ENCODE data around the gene CNIH3.
"Not testable (repeated sequence)": the region's sequence is repeated elsewhere in the genome, so short reads cannot be mapped to it uniquely, and the experiment has no call there.

The CNIH3 gene

DNA sequence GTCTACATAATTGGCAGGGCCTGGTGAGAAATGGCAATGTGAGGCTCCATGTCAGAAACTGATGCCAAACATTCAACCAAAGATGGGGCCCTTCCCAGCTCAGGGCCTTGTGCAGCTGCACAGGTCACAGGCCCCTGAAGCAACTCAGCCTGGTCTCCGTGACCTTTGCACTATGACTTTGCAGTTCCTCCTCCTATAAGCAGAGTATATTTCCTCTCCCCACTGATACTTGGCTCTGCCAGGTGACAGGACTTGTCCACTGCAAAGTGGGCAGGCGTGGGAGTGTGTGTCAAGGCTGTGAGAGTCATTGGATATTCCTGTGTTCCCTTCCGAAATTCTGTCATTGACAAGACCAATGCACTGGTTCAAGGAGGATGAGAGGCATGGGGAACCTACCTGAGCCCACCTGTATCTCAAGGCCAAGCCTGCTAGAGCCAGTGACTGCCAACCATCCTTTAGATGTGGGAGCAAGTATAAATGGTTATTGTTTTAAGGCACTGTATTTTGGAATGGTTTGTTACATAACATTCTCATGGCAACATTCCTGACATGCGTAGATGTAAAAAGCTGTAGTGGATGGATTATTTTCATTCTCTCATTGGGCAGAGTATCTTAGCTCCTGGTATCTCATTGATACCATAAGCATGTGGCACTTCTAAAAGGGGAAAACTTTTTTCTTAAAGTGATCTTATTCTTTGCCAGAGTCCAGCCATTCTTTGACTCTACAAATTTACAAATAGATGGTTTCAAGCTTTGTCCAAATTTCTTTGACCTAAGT, 75.2 kb downstream of the CNIH3 start:
- DNase-seq: no peak

DNA sequence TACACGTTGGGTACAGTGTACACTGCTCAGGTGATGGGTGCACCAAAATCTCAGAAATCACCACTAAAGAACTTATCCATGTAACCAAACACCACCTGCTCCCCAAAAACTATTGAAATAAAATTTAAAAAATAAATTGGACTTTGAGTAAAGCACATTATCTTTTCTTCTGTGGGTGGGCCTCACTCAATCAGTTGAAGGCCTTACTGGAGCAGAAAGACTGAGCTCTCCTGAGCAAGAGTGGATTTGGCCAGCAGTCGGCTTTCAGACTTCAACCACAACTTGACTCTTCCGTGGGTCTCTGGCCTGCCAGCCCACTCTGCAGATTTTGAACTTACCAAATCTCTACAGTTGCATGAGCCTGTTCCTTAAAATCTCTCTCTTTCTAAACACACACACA, 78.9 kb downstream of the CNIH3 start:
- no peak for DNase-seq

DNA sequence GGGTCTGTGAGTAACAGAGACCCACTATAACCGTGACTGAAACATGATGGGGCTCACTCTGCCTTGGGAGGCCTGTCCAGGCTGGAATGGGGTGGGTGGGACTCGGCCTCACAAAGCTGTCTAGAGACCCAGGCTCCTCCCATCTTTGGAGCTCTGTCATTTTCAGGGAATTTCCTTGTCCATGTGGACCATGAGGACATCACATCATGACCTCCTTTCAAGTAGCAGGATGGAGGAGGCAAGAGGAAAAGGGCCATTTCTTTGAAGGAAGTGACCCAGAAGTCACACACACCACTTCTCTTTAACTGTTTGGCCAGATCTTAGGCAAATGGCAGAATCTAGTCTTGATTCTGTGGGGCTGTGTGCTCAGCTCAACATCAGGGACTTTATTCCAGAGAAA, 79.9 kb downstream of the CNIH3 start:
- no peak for DNase-seq

DNA sequence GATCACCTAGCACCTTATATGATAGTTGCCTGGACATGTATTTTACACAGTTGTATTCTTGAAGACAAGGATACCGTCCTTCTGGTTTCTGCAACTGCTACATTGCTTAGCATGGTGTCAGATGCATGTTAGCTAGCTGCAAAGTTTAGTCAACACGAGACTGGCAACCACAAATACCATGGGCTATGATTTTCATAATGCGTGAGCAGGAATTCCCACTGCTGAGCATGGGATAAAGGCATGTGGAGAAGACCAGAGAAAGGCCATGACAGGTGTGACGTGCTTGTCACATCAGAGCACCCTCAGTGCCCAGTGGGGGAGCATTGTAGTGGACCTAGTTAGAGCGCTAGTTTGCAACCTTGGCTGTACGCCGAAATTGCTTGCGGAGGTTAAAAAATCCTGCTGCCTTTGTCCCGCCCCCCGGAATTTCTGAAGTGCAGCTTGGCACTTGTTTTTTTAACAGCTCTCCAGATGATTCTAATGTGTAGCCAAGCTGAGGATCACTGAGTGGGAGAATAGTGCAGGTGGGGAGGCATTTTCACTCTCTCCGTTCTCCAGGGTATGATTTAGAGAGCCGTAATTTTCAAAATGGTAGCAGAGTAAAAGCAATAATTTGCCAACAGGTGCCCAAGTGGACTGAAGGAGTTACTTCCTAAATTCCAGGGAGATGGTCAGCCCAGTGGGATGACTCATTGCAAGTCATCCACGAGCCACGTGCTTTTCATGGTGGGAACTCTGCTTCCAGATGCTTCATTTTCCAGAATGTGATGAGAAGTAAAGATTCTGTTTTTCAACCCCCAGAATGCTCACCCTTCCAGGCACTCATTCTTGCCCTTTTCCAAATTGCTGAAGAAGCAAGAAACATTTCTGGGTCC, 81.0 kb downstream of the CNIH3 start:
- DNase-seq: peak; percentile 61

DNA sequence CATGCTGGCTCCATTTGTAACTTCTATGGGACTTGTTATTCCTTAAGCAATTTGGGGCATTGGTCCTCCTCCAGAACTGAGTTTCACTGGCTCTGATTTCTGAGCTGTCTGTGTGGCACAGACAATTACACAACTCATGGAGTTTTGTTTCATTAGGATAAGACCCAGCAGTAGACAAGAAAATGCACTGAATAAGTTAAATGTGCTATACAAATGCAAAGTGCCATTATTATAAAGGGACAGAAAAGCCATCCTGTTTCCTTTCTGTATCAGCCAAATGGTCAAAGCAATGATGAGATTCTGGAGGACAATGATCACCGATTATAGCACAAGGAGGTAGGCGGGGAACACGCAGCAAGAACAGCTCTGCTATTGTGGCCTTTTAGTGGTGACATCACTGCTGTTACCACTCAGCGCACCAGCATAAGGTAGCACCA, 81.9 kb downstream of the CNIH3 start:
- no peak for DNase-seq

DNA sequence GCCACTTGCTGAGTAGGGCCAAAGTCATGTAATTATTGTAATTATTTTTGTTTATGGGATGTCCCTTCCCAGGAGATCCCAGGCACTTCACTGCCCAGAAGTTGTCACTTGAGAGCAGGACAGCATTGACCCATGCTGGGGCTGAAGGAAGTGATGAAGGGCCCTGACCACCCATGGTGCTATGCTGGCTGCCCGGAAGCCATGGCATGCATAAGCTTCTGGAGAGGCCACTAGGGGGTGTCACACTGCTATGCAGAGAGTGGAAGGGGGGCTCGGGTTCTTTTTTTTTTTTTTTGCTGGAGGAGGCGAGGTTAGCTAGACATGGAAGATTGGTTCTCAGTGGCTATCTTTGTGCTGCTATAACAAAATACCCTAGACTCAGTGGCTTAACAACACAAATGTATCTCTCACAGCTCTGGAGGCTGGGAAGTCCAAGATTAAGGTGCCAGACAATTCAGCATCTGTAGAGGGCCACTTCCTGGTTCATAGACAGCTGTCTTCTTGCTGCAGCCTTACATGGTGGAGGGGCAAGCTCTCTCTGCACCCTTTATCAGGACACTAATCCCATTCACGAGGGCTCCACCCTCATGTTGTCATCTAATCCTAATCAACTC, 84.9 kb downstream of the CNIH3 start:
- no peak for DNase-seq

DNA sequence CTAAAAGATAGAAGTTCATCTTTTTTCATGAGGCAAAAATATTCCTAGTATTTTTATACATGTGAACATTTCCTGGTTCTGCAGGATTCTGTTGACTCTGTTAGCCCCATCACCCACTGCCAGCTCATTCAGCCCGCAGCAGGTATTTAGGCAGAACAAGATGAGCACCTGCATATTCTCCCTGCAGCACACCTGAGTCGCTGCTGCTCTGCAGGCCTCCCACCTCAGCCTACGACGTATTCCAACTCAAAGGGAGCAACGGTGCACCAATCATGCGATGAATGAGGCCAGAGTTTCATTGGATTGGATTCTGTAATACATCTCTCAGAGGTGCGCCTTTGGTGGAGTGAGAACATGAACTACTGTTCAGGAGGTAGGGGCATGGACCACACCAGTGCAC, 87.6 kb downstream of the CNIH3 start:
- DNase-seq: no peak

DNA sequence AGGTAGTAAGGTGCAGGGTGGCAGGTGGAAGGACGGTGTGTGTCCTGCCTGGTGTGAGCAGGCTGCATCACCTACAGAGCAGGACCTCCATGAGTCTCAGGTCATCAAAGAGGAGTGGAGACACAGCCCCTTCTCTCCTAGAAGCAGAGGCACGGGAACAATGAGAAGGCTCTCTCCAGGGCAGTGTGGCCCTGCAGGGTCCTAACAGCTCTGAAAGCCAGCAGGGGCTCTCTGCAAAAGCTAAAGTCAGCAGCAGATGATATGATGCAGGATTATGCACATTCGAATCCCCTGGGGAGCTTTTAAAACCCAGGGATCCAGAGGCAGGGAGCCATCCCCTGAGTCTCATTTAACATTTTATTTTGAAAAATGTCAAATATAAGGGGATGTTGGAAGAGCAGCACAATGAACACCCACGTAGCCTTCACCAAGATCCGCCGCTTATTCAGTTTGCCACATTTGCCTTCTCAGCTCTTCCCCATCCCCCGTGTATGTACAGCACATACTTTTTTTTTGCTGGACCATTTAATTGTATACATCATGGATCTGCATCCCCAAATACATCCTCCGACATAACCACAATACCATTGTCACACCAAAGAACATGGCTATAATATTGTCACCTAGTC, 88.1 kb downstream of the CNIH3 start:
- no peak for DNase-seq

DNA sequence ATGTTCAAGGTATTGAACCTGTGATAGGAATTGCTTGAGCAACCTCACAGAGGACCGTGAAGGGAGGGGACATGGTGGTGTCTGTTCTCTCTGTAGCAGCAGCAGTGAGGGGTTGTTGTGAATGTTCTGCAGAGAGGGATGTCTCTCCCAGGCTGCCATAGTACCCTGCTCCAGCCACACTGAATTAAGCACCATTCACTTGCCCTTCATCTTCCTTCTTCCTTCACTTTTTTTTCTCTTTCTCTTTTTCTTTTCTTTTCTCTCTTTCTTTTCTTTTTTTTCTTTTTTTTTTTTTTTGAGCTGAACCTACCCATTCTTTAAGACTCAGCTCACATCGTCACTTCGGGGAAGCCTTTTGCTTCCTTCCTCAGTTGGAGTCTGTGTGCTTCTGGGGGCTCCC, 89.5 kb downstream of the CNIH3 start:
- DNase-seq: no peak

DNA sequence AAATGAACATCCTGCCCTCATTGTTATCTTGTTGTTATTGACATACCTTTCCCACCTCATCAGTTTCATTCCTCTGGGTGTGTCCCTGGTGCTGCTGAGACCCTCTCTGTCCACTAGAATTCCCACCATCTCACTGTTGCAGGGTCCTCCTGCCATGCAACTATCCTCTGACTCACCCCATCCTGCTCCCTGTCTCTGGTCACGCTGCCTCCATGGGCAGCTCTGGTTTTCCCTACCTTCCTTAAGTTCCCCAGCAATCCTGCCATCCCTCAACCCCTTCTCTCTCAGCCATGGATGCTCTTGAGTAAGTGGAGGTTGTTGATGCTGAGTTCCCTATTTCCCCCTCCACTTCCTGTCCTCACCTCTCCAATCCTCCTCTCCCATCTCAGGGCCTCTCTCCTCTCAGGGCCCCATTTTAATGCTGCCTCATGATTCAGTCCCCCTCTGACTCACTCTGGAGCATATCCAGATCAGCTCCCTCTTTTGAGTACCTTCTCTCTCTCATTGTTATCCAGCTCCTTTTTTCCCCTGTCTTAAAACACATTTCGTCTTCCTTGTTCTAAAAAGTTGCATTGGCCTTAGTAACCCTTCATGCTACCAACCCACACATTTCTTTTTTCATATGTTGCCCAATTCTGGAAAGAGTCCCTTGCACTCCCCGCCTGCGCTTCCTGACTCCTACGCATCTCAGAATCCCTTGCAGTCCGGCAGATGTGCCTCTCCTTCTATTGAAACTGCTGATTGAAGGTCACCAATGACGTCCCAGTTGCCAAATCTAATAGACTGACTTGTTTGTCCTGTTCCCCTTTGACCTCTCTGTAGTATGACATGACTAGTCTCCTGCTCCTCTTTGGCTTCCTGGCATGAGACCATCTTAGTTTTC, 92.0 kb downstream of the CNIH3 start:
- no peak for DNase-seq

DNA sequence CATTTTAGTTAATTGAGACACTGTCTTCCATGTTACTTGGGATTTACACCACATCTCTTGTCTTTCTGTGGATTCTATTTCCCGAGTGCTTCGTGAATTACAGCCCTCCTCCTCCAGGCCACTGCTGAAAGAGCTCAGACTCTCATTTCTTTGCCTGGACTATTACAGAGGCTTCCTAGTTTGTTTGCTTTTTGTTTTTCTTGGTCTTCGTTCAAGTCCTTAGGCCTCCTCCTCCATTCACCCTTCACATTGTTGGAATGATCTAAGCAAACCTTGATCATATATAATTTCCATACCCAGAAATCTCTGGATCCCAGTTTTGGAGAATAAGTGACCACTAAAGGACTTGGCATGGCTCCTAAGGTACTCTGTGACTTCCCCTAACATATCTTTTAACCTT, 94.1 kb downstream of the CNIH3 start:
- DNase-seq: no peak

DNA sequence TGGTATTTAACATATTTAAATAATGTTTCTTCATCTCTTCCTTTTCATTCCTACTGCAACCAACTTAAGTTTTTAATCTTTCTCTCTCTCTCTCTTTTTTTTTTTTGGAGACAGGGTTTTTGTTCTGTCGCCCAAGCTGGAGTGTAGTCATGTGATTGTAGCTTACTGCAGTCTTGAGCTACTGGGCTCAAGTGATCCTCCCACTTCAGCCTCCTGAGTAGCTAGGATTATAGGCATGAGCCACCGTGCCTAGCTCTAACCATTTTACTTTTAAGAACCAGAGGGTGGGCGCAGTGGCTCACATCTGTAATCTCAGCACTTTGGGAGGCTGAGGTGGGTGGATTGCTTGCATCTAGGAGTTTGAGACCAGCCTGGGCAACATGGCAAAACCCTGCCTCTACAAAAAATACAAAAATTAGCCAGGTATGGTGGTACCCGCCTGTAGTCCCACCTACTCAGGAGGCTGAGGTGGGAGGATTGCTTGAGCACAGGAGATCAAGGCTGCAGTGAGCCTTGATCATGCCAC, 95.2 kb downstream of the CNIH3 start:
- DNase-seq: not testable (repeated sequence)

DNA sequence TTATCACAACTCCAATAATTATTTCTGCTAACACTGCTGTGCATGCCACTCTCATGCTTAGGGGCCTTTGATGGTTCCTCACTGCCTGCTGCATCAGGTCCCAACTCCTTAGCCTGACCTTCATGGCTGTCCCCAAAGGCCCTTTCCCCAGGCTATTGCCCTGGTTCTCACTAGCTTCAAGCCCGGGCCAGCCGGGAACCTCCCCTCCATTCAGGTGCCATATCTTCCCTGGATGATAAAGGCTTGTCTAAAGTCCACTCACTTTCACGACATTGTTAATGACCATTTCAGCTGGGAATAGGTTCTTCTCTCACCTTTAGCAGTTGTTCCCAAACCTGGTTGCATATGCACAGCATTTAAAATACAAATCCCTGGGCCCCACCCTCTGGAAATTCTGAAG, 95.8 kb downstream of the CNIH3 start:
- no peak for DNase-seq

DNA sequence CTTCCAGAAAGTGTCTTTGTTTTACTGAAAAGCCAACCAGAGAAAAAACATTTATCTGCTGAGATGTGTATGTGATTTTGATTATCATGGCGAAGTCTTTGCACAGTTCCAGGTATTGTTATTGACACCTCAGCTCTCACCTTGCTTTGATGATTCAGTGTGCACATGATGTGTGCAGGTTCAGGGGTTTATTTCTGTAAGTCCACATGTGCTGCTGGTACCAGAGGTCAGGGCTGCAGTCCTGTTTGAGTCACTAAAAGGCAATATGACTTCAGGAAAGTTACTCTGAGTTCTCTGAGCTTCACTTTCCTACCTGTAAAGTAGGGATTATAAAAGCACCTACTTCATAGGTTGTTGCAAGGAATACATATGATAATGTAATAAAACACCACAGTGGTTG, 97.1 kb downstream of the CNIH3 start:
- DNase-seq: no peak

DNA sequence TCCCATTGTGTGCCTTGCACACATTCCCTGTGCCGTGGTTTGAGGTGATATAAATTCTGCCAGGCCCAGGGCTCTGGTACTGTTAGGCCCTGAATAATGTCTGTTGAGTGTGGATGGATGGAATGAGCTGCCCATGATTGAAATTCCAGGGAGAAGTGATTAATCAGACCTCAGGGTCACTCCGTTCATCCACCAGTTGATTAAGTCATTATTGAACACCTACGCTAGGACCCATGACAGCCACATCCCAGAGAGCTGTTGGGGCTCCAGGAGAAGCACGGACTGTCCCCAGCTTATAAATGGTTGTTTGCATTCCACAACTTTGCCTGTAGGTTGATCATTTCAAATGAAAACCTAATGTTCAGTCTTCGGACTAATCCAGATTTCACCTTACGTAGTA, 98.4 kb downstream of the CNIH3 start:
- no peak for DNase-seq

DNA sequence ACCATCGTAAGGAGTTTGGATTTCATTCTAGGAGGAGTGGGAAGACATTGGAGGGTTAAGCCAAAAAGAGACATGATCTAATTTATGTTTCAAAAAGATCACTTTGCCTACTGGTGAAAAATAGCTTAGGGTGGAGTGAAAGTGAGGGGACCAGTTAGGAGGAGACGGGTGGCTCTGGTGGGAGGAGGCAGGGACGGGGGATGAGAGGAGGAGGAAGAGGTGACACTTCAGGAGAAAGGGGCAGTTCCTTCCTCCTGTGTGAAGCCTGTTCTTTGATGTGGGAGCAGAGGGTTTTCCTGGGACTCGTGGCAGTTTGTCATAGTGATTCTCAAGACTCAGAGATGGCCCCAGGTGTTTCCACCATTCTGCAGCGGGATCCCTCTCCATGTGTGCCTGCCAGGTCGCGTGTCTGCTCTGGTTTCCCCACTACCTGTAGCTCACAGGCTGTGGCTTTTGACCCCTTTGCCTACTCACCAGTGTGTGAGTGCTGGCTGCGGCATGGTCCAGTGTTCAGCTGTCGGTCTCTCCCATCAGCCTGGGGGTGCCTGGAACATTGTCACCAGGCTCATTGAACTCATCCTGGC, 102.4 kb downstream of the CNIH3 start:
- DNase-seq: no peak

DNA sequence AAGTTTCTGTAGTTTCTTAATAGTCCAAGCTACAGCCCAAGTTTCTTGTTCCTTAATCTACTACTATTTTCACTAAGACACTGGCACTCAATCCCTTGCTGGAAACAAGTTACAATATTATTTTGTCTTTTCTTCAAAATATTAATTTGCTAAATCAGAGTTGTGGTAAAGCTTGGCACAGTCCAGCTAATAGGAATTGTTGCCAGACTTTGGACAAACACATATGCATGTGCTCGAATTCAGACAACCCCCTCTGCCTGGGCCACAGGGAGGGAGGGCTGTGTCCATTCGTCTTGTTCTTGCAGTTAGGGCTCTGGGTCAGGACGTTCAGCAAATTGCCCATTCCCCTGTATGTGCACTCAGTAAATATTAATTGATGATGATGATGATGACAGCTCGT, 103.6 kb downstream of the CNIH3 start:
- DNase-seq: no peak

DNA sequence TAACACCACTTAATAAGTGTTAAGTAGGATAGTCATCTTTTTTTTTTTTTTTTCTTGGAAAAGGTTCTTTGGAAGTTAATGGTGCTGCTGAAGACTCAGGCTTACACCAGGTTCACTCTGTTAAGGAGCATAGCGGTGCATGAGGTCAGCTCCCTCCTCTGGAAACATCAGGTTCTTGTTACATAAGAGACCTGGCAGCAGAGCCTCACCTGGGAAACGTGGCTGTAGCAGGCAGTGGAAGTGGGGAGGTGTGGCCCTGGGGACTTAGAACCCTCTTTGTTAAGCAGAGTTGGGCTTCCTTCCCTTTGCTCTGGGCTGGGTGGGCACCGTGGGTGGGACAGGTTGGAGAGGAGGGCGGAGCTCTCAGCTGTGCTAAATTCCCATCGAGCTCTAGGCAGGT, 104.1 kb downstream of the CNIH3 start:
- no peak for DNase-seq

DNA sequence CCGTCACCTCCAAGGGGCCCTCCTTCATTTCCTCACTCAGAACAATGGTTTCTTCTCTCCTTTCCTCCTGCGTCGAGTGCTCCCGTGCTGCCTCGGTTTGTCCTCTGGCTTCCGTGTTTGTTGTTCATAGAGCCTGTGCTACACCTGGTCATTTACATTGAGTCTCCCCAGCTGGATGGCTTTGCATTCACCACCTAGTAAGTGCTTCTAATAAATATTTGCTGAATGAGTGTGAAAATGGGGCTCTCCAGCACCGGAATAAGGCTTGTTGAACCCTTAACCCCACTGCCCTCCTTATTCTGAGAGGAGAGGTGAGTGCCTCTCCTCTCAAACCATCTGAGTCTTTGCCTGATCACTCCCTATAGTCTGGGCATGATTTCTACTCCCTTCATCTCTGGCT, 104.9 kb downstream of the CNIH3 start:
- DNase-seq: no peak

DNA sequence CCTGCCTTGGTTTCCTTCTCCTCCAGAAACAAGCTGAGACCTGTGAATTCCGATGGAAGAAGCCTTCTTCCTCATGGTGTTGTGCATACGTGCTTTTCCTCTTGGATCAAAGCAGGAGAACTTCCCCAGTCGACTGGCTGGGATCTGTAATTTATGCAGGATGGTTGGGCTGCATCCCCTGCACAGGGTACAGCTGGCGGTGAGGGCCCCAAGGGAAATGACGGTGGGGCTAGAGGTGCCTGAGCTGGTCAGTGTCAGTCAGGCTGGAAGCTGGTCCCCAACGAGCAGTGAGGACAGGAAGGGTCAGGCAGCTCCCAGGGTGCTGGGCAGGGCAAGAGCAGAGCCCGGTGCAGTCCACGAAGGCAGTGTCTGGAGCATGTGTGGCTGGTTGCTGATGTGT, 106.7 kb downstream of the CNIH3 start:
- no peak for DNase-seq

DNA sequence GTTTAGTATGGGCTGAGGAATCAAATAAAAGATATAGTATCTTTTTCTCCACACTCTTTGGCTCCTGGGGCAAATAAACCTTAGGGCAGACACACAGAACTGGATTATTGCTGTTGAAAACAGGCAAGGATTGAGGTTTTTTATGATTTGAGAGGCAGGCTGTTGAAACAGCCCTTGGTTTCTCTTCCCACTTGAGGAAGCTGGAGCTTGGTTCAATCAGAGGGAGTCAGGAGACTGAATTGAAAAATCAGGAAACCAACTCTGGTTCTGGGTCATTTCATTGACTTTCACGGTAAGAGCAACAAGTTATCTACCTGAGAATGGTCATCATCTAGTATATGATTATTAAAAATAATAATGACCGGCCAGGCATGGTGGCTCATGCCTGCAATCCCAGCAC, 108.4 kb downstream of the CNIH3 start:
- no peak for DNase-seq
